ENCODE data around the gene CYP4A22. TPM values are rescaled to one million over a fixed set of nuclear protein-coding genes. Genes with fewer than 3 reads are reported as not detected.
"Not testable (repeated sequence)": the region's sequence is repeated elsewhere in the genome, so short reads cannot be mapped to it uniquely, and the experiment has no call there.

The CYP4A22 gene, protein sequence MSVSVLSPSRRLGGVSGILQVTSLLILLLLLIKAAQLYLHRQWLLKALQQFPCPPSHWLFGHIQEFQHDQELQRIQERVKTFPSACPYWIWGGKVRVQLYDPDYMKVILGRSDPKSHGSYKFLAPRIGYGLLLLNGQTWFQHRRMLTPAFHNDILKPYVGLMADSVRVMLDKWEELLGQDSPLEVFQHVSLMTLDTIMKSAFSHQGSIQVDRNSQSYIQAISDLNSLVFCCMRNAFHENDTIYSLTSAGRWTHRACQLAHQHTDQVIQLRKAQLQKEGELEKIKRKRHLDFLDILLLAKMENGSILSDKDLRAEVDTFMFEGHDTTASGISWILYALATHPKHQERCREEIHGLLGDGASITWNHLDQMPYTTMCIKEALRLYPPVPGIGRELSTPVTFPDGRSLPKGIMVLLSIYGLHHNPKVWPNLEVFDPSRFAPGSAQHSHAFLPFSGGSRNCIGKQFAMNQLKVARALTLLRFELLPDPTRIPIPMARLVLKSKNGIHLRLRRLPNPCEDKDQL
- total RNA-seq (2014; rRNA removed) (not detected in 2 replicates), Bru-seq, nascent RNA (not detected), BruChase-seq, experiment 1, labeled RNA remaining after a 6-hour chase (not detected), BruChase-seq, experiment 2, labeled RNA remaining after a 2-hour chase (not detected)
- long read RNA-seq = 0 reads

- no peaks in the 10 kb centered on the region for H3K9me2 ChIP-seq (replicated peaks; ENCODE audit: low read length)
- H3F3A ChIP-seq (ENCODE audit: low read length, unreplicated experiment) = no peaks in the 10 kb centered on the region
- H3K4me2 ChIP-seq (ENCODE audit: low read length) = no peak within 1 kb of the TSS
- H2AFZ ChIP-seq (ENCODE audit: low read length) = no peak within 1 kb of the TSS
- H4K20me1 ChIP-seq (ENCODE audit: low read length) = no peaks in the 10 kb centered on the region
- no peak within 1 kb of the TSS for H3K27ac ChIP-seq (ENCODE audit: low read length)
- no peak for TF ChIP-seq EZH2phosphoT487 (IDR thresholded peaks at IDR 0.05; ENCODE audit: borderline replicate concordance, low read length)
- no peak for TF ChIP-seq EZH2 (IDR thresholded peaks at IDR 0.05; ENCODE audit: low read length, unreplicated experiment)
- TF ChIP-seq CTCF (conservative IDR thresholded peaks at IDR 0.05; ENCODE audit: low read depth, low read length) = no peak
- ChIA-PET POLR2A (ENCODE audit: unreplicated experiment) (no interaction called here), CTCF (no interaction called here)
- ATAC-seq (no peak), DNase-seq (no peak)
- no peak within 1 kb of the TSS for H3K9ac ChIP-seq (ENCODE audit: low read length)
- H3K9me3 ChIP-seq (ENCODE audit: low read length) = no peaks in the 10 kb centered on the region
- H3K4me3 ChIP-seq (ENCODE audit: low read length) = no peak within 1 kb of the TSS
- no peaks in the 10 kb centered on the region for H3K4me1 ChIP-seq (ENCODE audit: insufficient read depth, low read length)
- intact Hi-C loops (cut with micrococcal nuclease) = no loop called here
- H3K36me3 ChIP-seq (ENCODE audit: low read depth, low read length) = no peaks in the 10 kb centered on the region
- H3K27me3 ChIP-seq (ENCODE audit: low read length) = no peaks in the 10 kb centered on the region
- no peaks in the 10 kb centered on the region for H3K79me2 ChIP-seq (ENCODE audit: low read length)
- BruUV-seq (replicated peaks) = no TSS peak
Measured at GRCh38 chr1:47137198-47137597, at the start of gene CYP4A22. Gene CYP4A22, plus strand, starts transcription at chr1:47137441. Its CDS starts 45 bp downstream, at chr1:47137486.

DNA sequence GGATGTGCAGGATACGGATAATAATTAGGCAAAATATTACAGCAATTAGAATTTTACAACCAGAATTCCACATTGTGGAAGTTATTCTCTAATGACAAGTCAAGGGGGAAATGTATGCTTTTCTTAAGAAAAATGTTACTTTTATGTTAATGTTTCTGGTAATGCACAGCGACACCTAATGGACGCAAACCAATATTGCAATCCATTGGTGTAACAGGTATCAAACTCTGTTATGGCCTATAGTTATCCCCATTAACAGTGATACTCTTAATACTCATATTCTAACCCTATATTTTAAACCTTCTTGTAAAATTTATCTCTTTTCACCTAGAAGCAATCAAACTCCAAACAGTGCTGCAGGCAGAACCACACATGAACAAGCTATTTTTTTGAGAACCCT is 47.9 kb upstream of the CYP4A22 start:
- H3K27me3 ChIP-seq (ENCODE audit: low read length); H3K4me2 ChIP-seq (ENCODE audit: low read length); H3K9me2 ChIP-seq (replicated peaks; ENCODE audit: low read length); H4K20me1 ChIP-seq (ENCODE audit: low read length); H3K79me2 ChIP-seq (ENCODE audit: low read length); H2AFZ ChIP-seq (ENCODE audit: low read length); POLR2A ChIA-PET (ENCODE audit: unreplicated experiment); H3K9me3 ChIP-seq (ENCODE audit: low read length); BruUV-seq (replicated peaks); CTCF ChIA-PET; H3K36me3 ChIP-seq (ENCODE audit: low read depth, low read length); intact Hi-C loops (cut with micrococcal nuclease); H3K27ac ChIP-seq (ENCODE audit: low read length); H3K4me1 ChIP-seq (ENCODE audit: insufficient read depth, low read length); H3K4me3 ChIP-seq (ENCODE audit: low read length); H3F3A ChIP-seq (ENCODE audit: low read length, unreplicated experiment); H3K9ac ChIP-seq (ENCODE audit: low read length): not testable (repeated sequence)
- TF ChIP-seq CTCF (conservative IDR thresholded peaks at IDR 0.05; ENCODE audit: low read depth, low read length) = peak; percentile 44; the same call in 1 of the 2 replicates
- DNase-seq (peak; percentile 62), ATAC-seq (peak; percentile 33; the same call in 1 of the 2 replicates)

DNA sequence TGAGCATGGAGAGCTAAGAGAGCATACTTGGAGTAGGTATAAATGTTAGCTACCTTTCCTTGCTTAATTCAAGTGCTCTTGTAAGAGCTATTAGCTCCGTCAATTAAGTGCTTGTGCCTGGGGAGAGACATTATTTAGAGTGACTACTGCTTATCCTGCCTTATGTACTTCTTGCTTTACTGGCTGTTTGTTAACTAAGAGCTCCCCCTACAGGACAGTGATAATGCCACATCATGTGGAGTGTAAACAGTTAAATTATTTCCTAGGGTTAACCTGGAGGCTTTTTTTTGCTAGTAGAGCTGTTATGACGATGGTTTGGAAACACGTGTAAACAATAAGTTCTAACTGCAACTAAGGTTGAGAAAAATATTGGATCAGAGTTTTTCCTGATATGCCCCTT is 45.8 kb upstream of the CYP4A22 start:
- H3K9me3 ChIP-seq (ENCODE audit: low read length); H3K27me3 ChIP-seq (ENCODE audit: low read length); ATAC-seq; H2AFZ ChIP-seq (ENCODE audit: low read length); H3K36me3 ChIP-seq (ENCODE audit: low read depth, low read length); DNase-seq; POLR2A ChIA-PET (ENCODE audit: unreplicated experiment); H3K27ac ChIP-seq (ENCODE audit: low read length); H3K9ac ChIP-seq (ENCODE audit: low read length); H3K4me3 ChIP-seq (ENCODE audit: low read length); BruUV-seq (replicated peaks); H3K4me2 ChIP-seq (ENCODE audit: low read length); H3K9me2 ChIP-seq (replicated peaks; ENCODE audit: low read length); H3K79me2 ChIP-seq (ENCODE audit: low read length); H4K20me1 ChIP-seq (ENCODE audit: low read length); H3K4me1 ChIP-seq (ENCODE audit: insufficient read depth, low read length); H3F3A ChIP-seq (ENCODE audit: low read length, unreplicated experiment): not testable (repeated sequence)
- intact Hi-C loops (cut with micrococcal nuclease) = loop anchor here (10.0 kb wide), 1 partner anchor 347 kb away; no protein-coding TSS in a partner anchor
- peak; percentile 53 for TF ChIP-seq CTCF (conservative IDR thresholded peaks at IDR 0.05; ENCODE audit: low read depth, low read length)
- CTCF ChIA-PET = interaction anchor here (0.6 kb wide), 1 partner anchor 74 kb away, joined by 4 read pairs; no protein-coding TSS in a partner anchor

Data from PC-3 (cell line).